Measurements from ENCODE around the gene PCNX3. TPM values are rescaled to one million over a fixed set of nuclear protein-coding genes. Genes with fewer than 3 reads are reported as not detected.
A peak's percentile ranks its signal among the peaks of the same experiment; 100 is the strongest.

The PCNX3 gene
- polyA plus RNA-seq, 3 donors, result 0.58 to 36.4 (median 1.7) TPM

DNA sequence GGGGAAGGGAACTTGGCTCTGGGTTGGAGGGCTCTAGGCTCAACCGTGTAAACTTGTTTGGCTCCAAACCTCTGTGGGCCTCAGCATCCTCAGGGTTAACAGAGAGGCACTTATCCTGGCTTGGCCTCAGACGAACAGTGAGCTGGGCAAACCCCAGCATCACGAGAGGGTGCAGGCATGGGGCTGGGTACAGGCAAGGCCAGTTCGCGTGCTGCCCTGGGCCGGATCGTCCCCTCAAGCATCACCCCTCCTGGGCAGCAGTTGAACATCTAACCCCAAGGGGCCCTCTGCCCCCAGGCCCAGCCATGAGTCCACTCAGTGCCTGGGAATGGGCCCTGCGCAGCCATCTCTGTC lies 37.8 kb upstream of the PCNX3 start:
- no peaks in the 10 kb centered on the region for H3K9me3 ChIP-seq (replicated peaks in 1 of 2; ENCODE audit: control insufficient read depth in 1 of 2, insufficient read depth in 1 of 2, low read length in 2 of 2)
- intact Hi-C loops (cut with micrococcal nuclease), result loop anchor here (1.0 to 10.0 kb wide), 3 partner anchors 11 to 553 kb away; partner anchors contain the start of genes MAP3K11 (in 1 of the 2) and SNX15 (in 1 of the 2)
- no peak for TF ChIP-seq CTCF (IDR thresholded peaks at IDR 0.05)
- peaks cover 87% of the 10 kb centered on the region for H4K20me1 ChIP-seq (ENCODE audit: insufficient read depth, low read length)
- peaks cover 0 to 2% (median 0%) of the 10 kb centered on the region in 7 donors for H3K9me3 Mint-ChIP-seq
- peaks cover 41 to 57% of the 10 kb centered on the region in 2 donors for H3K36me3 Mint-ChIP-seq
- H3K4me3 Mint-ChIP-seq, result peak overlapping the region; percentile 90 to 95
- H2AFZ ChIP-seq (ENCODE audit: insufficient read depth, low read depth, low read length, poor library complexity, severe bottlenecking), result no peak overlapping the region
- H3K4me2 ChIP-seq (replicated peaks; ENCODE audit: extremely low read depth, low read length, poor library complexity, severe bottlenecking), result peak overlapping the region; percentile 97
- no peak for DNase-seq
- H3K27me3 ChIP-seq (ENCODE audit: control insufficient read depth in 2 of 2, insufficient read depth in 2 of 2, low read length in 2 of 2), result no peaks in the 10 kb centered on the region
- H3K4me1 ChIP-seq (ENCODE audit: control insufficient read depth in 1 of 2, insufficient read depth in 2 of 2, low read length in 2 of 2), result peaks cover 48 to 67% of the 10 kb centered on the region in 2 donors
- WGBS (ENCODE audit: insufficient coverage), result 43% methylated on average over 8 of the region's 8 CpGs
- peak overlapping the region; percentile 80 for H3K9ac ChIP-seq (ENCODE audit: insufficient read depth, low read length, poor library complexity, severe bottlenecking)
- peaks cover 47 to 48% of the 10 kb centered on the region in 2 donors for H3K36me3 ChIP-seq (replicated peaks in 1 of 2; ENCODE audit: control insufficient read depth in 1 of 2, insufficient read depth in 2 of 2, low read length in 2 of 2)
- peaks cover 0 to 2% (median 0%) of the 10 kb centered on the region in 3 donors for H3K27me3 Mint-ChIP-seq (ENCODE audit: low read depth in 3 of 3)
- peak overlapping the region; percentile 48 to 100 (median 98) for H3K4me3 ChIP-seq (replicated peaks in 1 of 3; ENCODE audit: low read depth in 2 of 3, low read length in 3 of 3)
- H3K79me2 ChIP-seq (ENCODE audit: insufficient read depth, low read length), result peaks cover 93% of the 10 kb centered on the region
- H3K27ac ChIP-seq (ENCODE audit: low read depth in 1 of 2, low read length in 2 of 2), result peak overlapping the region; percentile 82 to 93
- peaks cover 50% of the 10 kb centered on the region for H3K4me1 Mint-ChIP-seq
- peak overlapping the region; percentile 93 to 96 (median 94) for H3K27ac Mint-ChIP-seq

DNA sequence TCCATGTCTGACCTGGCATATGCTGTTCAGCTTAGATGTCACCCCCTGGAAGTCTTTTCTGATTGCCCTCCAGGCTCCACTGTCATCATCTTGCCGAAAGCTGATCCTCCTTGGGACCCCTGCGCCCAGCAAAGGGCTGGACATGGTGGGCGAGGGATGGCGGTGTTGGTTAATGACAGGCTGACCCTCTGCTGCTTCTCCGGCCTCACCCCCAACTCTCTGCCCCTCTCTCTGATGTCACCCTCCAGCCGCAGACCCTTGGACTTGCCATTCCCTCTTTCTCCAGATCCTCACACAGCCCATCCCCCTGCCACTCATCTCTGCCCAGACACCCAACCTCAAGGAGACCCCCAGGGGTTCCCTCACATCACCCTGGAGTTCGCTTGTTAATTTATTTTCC lies 37.4 kb upstream of the PCNX3 start:
- intact Hi-C loops (cut with micrococcal nuclease), result loop anchor here (5.0 to 10.0 kb wide), 2 partner anchors 34 to 553 kb away; partner anchors contain the start of genes MAP3K11 (in 1 of the 2) and SNX15 (in 1 of the 2)
- peak overlapping the region; percentile 80 for H3K9ac ChIP-seq (ENCODE audit: insufficient read depth, low read length, poor library complexity, severe bottlenecking)
- H3K36me3 Mint-ChIP-seq, result peaks cover 45 to 61% of the 10 kb centered on the region in 2 donors

More for the DNA sequence above, 37.4 kb upstream of the PCNX3 start:
- TF ChIP-seq CTCF (IDR thresholded peaks at IDR 0.05), result no peak
- H3K36me3 ChIP-seq (replicated peaks in 1 of 2; ENCODE audit: control insufficient read depth in 1 of 2, insufficient read depth in 2 of 2, low read length in 2 of 2), result peaks cover 51 to 52% of the 10 kb centered on the region in 2 donors
- peak overlapping the region; percentile 97 for H3K4me2 ChIP-seq (replicated peaks; ENCODE audit: extremely low read depth, low read length, poor library complexity, severe bottlenecking)
- Mint-ChIP-seq H3K27ac (peak overlapping the region; percentile 93 to 96 (median 94)), H3K4me1 (peaks cover 52% of the 10 kb centered on the region), H3K4me3 (peak overlapping the region; percentile 90 to 95), H3K27me3 (ENCODE audit: low read depth in 3 of 3) (peaks cover 0 to 2% (median 0%) of the 10 kb centered on the region in 3 donors), H3K9me3 (peaks cover 0 to 2% (median 0%) of the 10 kb centered on the region in 7 donors)
- 90% methylated on average over 6 of the region's 7 CpGs for WGBS (ENCODE audit: insufficient coverage)
- H3K79me2 ChIP-seq (ENCODE audit: insufficient read depth, low read length), result peaks cover 93% of the 10 kb centered on the region
- peaks cover 87% of the 10 kb centered on the region for H4K20me1 ChIP-seq (ENCODE audit: insufficient read depth, low read length)
- no peak overlapping the region for H2AFZ ChIP-seq (ENCODE audit: insufficient read depth, low read depth, low read length, poor library complexity, severe bottlenecking)
- peaks cover 45 to 63% of the 10 kb centered on the region in 2 donors for H3K4me1 ChIP-seq (ENCODE audit: control insufficient read depth in 1 of 2, insufficient read depth in 2 of 2, low read length in 2 of 2)
- H3K9me3 ChIP-seq (replicated peaks in 1 of 2; ENCODE audit: control insufficient read depth in 1 of 2, insufficient read depth in 1 of 2, low read length in 2 of 2), result no peaks in the 10 kb centered on the region
- peak overlapping the region; percentile 82 to 93 for H3K27ac ChIP-seq (ENCODE audit: low read depth in 1 of 2, low read length in 2 of 2)
- no peaks in the 10 kb centered on the region for H3K27me3 ChIP-seq (ENCODE audit: control insufficient read depth in 2 of 2, insufficient read depth in 2 of 2, low read length in 2 of 2)
- no peak for DNase-seq
- H3K4me3 ChIP-seq (replicated peaks in 1 of 3; ENCODE audit: low read depth in 2 of 3, low read length in 3 of 3), result peak overlapping the region; percentile 48 to 100 (median 98)
